AG04450 (cell line): ENCODE measurements around the gene CPXM2. TPM values are rescaled to one million over a fixed set of nuclear protein-coding genes. Genes with fewer than 3 reads are reported as not detected.

Experiments
- CTCF ChIA-PET: fragments of 300-600, 350-600 bp; formaldehyde crosslinking; extraction: SDS; loops from one replicate; lab custom pipeline; 2022; ENCODE audit warnings: antibody characterized with exemption, inconsistent platforms; lab: Charles Lee
- POLR2A ChIA-PET: fragments of 350-600 bp; formaldehyde crosslinking; extraction: SDS; loops from one replicate; lab custom pipeline; 2021; ENCODE audit warnings: antibody characterized with exemption, inconsistent platforms; lab: Yijun Ruan, JAX
- DNase-seq: peaks from one replicate; pipeline ENCODE4 v3.0.0-alpha.2; 2011; ENCODE audit warnings: low read depth, low spot score
- H3K27ac ChIP-seq: one replicate; pipeline ENCODE4 v1.5.1; 2012; ENCODE audit warnings: low read depth, low read length, control low read depth
- H3K27me3 ChIP-seq: one replicate; pipeline ENCODE4 v1.6.0; 2012; ENCODE audit warnings: low read length; ENCODE audit not compliant: control insufficient read depth, insufficient read depth
- H3K4me3 ChIP-seq: 2 replicates; pipeline ENCODE4 v1.5.1; 2011; ENCODE audit warnings: mild to moderate bottlenecking, low read depth, low read length, control low read depth
- H3K9me3 ChIP-seq: 2 replicates; pipeline ENCODE4 v1.5.1; 2012; ENCODE audit warnings: low read length; ENCODE audit not compliant: control insufficient read depth, insufficient read depth
- polyA plus RNA-seq: library from polyadenylated mRNA; depleted of rRNA; stranded (reverse); fragments of >200 nt; gene quantifications from 2 replicates; pipeline ENCODE4 v1.2.3, GENCODE V29; 2011; rRNA removed
- TF ChIP-seq, protein P1 (sequence below): IDR thresholded peaks from 2 replicates; pipeline ENCODE4 v1.5.1; 2011; ENCODE audit warnings: low read depth, low read length, control low read depth, inconsistent platforms

Gene CPXM2
- polyA plus RNA-seq, 1 experiment = not detected

DNA sequence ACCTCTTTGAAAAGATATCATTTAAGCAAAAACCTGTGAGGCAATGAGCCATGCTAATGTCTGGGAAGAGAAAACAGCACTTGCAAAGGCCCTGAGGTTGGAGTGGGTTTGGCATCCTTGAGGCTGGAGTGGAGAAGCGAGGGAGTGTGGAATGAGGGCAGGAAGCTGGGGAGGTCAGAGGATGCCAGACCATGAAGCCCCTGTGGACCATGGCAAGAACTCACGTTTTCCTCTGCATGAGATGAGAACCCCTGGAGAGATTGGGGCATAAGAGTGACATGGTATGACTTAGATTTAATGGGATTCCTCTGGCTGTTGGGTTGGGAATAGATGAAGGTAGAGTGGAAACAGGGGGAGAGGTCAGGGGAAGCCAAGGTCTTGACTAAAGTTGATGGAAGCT, 176.1 kb downstream of the CPXM2 start:
- Histone ChIP-seq H3K4me3 (no peak overlapping the region), H3K9me3 (peaks cover 48% of the 10 kb centered on the region), H3K27me3 (no peaks in the 10 kb centered on the region), H3K27ac (no peak overlapping the region)
- TF ChIP-seq, protein P1, sequence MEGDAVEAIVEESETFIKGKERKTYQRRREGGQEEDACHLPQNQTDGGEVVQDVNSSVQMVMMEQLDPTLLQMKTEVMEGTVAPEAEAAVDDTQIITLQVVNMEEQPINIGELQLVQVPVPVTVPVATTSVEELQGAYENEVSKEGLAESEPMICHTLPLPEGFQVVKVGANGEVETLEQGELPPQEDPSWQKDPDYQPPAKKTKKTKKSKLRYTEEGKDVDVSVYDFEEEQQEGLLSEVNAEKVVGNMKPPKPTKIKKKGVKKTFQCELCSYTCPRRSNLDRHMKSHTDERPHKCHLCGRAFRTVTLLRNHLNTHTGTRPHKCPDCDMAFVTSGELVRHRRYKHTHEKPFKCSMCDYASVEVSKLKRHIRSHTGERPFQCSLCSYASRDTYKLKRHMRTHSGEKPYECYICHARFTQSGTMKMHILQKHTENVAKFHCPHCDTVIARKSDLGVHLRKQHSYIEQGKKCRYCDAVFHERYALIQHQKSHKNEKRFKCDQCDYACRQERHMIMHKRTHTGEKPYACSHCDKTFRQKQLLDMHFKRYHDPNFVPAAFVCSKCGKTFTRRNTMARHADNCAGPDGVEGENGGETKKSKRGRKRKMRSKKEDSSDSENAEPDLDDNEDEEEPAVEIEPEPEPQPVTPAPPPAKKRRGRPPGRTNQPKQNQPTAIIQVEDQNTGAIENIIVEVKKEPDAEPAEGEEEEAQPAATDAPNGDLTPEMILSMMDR = no peak
- ChIA-PET POLR2A (no interaction called here), CTCF (no interaction called here)
- DNase-seq = no peak

DNA sequence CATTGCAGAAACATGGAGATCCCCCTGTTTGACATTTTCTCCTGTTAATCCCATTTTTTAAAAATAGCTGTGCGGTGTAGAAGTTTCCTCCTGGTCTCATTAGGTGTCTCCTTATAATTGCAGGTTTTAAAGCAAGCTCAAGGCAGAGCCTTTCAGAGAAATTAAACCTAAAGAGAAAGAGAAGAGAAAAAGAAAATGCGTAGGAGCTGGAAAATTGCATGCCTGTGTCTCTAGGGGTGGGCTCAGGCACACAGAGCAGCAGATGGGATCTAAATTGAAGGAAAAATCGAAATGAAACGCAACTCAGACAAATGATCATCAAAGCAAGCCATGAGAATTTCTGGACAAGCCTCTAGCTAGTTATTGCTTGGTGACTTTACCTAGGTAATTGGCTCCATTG, 185.4 kb downstream of the CPXM2 start:
- Histone ChIP-seq H3K27me3 (no peaks in the 10 kb centered on the region), H3K4me3 (no peak overlapping the region), H3K27ac (no peak overlapping the region), H3K9me3 (peaks cover 62% of the 10 kb centered on the region)
- TF ChIP-seq, protein P1 = no peak
- ChIA-PET CTCF (no interaction called here), POLR2A (no interaction called here)
- DNase-seq = no peak

DNA sequence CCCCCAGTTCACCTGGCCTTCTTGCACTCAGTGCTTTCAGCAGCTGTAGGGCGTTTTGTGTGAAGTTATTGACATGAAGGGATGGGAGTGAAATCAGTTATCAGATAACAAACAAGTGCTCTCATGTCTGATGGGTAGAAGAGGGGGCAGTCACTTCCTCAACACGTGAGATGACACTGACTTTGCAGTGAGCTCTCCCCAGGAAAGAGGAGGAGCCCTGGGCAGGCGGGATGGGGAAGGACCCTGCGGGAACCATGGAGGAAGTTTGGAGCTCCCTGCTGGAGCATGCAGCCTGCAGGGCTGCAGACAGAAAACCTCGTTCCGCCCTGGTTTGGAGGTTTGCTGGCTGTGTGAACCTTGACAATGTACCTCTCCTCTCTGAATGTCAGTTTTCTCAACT, 186.8 kb downstream of the CPXM2 start:
- H3K27ac ChIP-seq = no peak overlapping the region
- TF ChIP-seq, protein P1 = no peak
- ChIA-PET POLR2A (no interaction called here), CTCF (no interaction called here)
- DNase-seq = no peak
- H3K4me3 ChIP-seq = no peak overlapping the region
- H3K9me3 ChIP-seq = peaks cover 56% of the 10 kb centered on the region
- H3K27me3 ChIP-seq = no peaks in the 10 kb centered on the region

DNA sequence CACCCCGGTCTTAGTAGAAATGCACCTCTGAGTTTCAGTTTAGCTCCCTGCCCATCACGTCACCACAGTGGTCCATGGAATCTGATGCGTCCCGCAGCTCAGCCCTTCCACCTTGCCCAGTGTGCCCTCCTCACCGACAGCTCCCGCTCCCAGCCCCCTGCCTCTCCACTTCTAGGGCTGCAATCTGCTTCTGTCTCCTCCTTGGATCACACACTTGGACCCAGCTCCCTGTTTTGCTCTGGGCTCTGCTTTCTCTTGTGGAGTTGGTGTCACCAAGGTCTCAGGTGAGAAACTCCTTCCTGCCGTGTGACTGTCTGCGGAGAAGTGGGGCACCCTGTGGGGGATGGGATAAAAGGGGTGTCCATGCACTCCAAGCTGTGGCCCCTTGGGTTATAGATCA, 187.5 kb downstream of the CPXM2 start:
- TF ChIP-seq, protein P1 = no peak
- DNase-seq = no peak
- H3K27me3 ChIP-seq = no peaks in the 10 kb centered on the region
- ChIA-PET POLR2A (no interaction called here), CTCF (no interaction called here)
- H3K27ac ChIP-seq = no peak overlapping the region
- peaks cover 59% of the 10 kb centered on the region for H3K9me3 ChIP-seq
- no peak overlapping the region for H3K4me3 ChIP-seq

DNA sequence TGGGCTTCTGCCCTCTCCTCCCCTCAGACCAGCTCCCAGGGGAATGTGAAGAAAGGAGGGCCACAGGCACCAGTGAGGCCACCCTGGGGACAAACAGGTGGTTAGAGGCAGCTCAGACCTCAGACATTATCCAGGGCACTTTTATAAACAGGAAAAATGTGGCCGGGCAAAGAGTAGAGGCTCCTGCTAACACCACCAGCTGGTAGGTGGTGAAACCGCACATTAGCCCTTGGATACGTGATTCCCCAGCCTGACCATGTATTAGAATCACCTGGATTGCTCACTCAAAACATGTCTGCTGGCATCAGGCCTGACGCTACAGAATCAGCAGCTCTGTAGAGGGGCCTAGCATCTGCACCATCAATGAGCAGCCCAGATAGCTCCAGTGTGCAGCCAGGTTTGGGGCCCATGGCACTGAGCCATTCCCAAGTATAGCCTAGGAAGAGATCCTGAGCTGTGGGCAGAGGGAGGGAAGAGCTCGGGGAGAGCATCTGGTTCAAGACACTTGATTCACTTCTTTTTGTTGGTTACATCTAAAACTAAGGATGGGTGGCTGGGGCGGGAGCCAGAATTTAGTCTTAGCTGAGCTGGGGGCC, 188.3 kb downstream of the CPXM2 start:
- TF ChIP-seq, protein P1 = no peak
- Histone ChIP-seq H3K27ac (no peak overlapping the region), H3K27me3 (no peaks in the 10 kb centered on the region), H3K9me3 (peaks cover 61% of the 10 kb centered on the region), H3K4me3 (no peak overlapping the region)
- ChIA-PET CTCF (no interaction called here), POLR2A (no interaction called here)
- no peak for DNase-seq

Other genes with a start within 250 kb of the CPXM2 start
- not detected in 2 replicates for gene GPR26, start 225.5 kb downstream of the CPXM2 start, polyA plus RNA-seq
- 3.2 and 4.1 TPM in 2 replicates for gene CHST15, start 201.8 kb upstream of the CPXM2 start, polyA plus RNA-seq